ENCODE results near the gene TECTB.

- no peak for TF ChIP-seq GATA2 (IDR thresholded peaks at IDR 0.05; ENCODE audit: low read depth, low read length)
- no peak for TF ChIP-seq GATA3 (IDR thresholded peaks at IDR 0.05; ENCODE audit: low read depth, low read length)
Measured at GRCh38 chr10:112303528-112303927, 20.3 kb downstream of the TECTB start.

Measured in SH-SY5Y (cell line).